ENCODE results near the gene WIPF1.

GRCh38 chr2:174518395-174518794 is 79.2 kb downstream of the WIPF1 start:
- TF ChIP-seq NPAS2 (CRISPR knock-in tag; IDR thresholded peaks at IDR 0.05; ENCODE audit: borderline replicate concordance), result no peak
- TF ChIP-seq CTCF (IDR thresholded peaks at IDR 0.05), result no peak
- TF ChIP-seq USF2 (IDR thresholded peaks at IDR 0.05), result no peak
- TF ChIP-seq EHF (CRISPR knock-in tag; IDR thresholded peaks at IDR 0.05), result no peak
- peak in 1 of 2 experiments; percentile 42; a peak in 1 of 4 replicates for TF ChIP-seq CEBPB (IDR thresholded peaks at IDR 0.05)
- no peak for TF ChIP-seq RCOR1 (IDR thresholded peaks at IDR 0.05; ENCODE audit: low read depth, low read length)
- no peak for TF ChIP-seq SREBF2 (IDR thresholded peaks at IDR 0.05)

All from A549 (cell line).